GM12875 (cell line): ENCODE measurements around the gene TRIO.

Experiments
- H3K4me3 ChIP-seq: one replicate; pipeline ENCODE4 v1.5.1; 2011; ENCODE audit warnings: low read depth, low read length, control low read depth
- TF ChIP-seq, protein P1 (sequence below): IDR thresholded peaks from 2 replicates; pipeline ENCODE4 v1.5.1; 2011; ENCODE audit warnings: low read depth, mild to moderate bottlenecking, control low read depth, inconsistent platforms, low read length, moderate library complexity, borderline replicate concordance; ENCODE audit not compliant: insufficient read depth

Gene TRIO

DNA sequence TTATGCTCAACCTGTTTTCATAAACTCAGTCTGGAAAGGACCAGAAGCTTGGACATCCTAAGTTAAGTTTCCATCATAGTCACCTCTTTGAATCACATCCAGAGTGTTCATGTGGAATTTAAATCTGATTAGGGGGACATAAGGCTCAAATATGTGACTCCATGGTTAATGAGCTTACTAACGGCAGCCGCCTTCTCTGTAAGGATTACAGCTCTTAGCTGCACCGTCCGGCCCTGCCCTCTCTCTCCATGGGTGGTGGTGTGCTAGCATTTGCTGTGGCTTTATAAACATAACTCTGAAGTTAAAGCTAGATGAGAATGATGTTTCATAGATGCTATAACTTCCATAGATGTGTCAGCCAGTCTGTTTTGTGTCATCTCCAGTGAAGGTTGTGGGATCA, 156.5 kb downstream of the TRIO start:
- no peak overlapping the region for H3K4me3 ChIP-seq
- TF ChIP-seq, protein P1, sequence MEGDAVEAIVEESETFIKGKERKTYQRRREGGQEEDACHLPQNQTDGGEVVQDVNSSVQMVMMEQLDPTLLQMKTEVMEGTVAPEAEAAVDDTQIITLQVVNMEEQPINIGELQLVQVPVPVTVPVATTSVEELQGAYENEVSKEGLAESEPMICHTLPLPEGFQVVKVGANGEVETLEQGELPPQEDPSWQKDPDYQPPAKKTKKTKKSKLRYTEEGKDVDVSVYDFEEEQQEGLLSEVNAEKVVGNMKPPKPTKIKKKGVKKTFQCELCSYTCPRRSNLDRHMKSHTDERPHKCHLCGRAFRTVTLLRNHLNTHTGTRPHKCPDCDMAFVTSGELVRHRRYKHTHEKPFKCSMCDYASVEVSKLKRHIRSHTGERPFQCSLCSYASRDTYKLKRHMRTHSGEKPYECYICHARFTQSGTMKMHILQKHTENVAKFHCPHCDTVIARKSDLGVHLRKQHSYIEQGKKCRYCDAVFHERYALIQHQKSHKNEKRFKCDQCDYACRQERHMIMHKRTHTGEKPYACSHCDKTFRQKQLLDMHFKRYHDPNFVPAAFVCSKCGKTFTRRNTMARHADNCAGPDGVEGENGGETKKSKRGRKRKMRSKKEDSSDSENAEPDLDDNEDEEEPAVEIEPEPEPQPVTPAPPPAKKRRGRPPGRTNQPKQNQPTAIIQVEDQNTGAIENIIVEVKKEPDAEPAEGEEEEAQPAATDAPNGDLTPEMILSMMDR, result no peak

GRCh38 chr5:14301186-14301585, 158.0 kb downstream of the TRIO start:
- H3K4me3 ChIP-seq, result no peak overlapping the region
- TF ChIP-seq, protein P1, result no peak

DNA sequence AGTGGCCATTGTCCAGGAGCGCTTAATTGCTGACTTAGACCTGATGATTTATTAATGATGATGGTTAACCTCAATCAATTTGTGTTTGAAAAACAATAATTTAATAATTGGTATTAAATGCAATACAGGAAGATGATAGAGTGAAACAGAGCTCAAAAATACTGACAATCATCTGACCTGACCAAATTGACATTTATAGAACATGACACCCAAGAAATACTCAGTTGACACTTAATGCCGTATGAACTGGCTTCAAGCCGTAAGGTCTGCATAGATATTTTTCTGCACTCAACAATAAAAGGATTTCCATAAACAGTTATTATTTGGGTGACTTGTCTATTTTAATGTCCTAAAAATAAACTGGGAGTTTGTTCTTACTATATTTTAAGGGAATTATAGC, 159.2 kb downstream of the TRIO start:
- no peak overlapping the region for H3K4me3 ChIP-seq
- TF ChIP-seq, protein P1, result no peak

DNA sequence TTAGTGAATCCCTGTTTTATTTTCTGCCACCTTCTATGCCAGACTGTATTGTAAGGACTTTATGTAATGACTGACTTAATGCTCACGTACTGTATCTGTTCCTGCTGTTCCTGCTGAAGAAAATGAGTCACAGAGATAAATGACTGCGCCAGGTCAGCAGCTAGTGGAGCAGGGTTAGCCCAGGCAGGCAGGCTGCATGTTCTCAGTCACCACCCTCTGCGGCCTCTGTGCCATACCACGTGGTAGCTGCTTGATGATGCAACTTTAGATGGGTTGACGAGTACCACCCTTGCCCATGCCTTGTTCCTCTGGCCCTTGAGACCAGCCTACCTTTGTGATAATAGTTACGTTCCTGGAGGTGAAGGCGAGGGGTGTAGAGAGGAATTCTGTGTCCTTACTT, 161.9 kb downstream of the TRIO start:
- TF ChIP-seq, protein P1, result no peak
- no peak overlapping the region for H3K4me3 ChIP-seq

- TF ChIP-seq, protein P1, result no peak
- H3K4me3 ChIP-seq, result no peak overlapping the region
Observed at GRCh38 chr5:14306329-14306815, 163.2 kb downstream of the TRIO start.

DNA sequence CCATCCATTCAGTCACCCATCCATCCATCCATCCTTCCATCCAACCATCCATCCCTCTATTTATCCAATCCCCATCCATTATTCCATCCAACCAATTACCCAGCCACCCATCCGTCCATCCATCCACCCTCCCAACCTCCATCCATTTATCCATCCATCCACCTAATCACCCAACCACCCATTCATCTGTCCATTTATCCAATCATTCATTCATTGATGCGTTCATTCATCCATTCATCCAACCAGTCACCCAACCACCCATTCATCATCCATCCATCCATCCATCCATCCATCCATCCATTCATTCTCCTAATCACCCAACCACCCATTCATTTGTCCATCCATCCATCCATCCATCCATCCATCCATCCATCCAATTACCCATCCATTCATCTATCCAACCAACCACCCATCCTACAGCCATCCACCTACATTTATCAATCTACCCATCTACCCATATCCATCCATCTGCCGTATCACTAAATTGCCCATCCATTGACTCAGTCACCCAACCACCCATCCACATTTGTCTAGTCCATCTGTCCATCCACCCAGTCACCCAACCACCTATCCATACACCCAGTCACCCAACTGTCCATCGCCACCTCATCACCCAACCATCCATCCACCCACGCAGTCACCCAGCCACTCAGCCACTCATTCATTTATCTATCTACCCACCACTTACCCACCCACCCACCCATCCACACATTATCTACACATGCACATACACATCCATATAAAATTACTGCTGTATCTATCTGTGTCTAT, 165.4 kb downstream of the TRIO start:
- H3K4me3 ChIP-seq, result no peak overlapping the region
- TF ChIP-seq, protein P1, result no peak

DNA sequence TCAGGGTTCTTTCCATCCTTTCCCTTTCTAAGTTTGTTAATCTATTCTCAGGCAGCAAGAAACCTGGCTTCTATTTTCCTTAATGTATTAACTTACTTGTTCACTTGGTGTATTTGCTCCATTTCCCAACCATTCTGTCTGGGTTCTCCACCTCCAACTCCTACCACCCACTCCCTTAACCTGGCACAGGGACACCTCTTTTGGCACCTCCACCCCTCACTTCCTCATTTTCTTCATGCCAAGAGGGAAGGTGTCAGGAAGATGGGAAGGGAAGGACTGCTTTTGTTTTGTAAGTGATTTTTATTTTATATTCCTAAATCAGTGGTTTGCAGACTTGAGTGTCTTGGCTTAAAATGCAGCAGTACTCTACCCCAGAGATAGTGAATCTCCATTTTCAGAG, 166.1 kb downstream of the TRIO start:
- H3K4me3 ChIP-seq, result no peak overlapping the region
- TF ChIP-seq, protein P1, result no peak
